NB4 (cell line): ENCODE data around the gene SURF4.

Experiments used
- DNase-seq: peaks from one replicate; pipeline ENCODE4 v3.0.0; 2010; ENCODE audit warnings: low read depth
- H3K4me3 ChIP-seq: one replicate; pipeline ENCODE4 v1.5.1; 2011; ENCODE audit warnings: mild to moderate bottlenecking, low read depth, low read length, moderate library complexity
- CTCF ChIP-seq: IDR thresholded peaks from one replicate; pipeline ENCODE4 v1.5.1; 2012; ENCODE audit warnings: low read depth, low read length
- MAX ChIP-seq: IDR thresholded peaks from 2 replicates; pipeline ENCODE4 v1.6.1; 2011; ENCODE audit warnings: low read depth, low read length
- MYC ChIP-seq: IDR thresholded peaks from 2 replicates; pipeline ENCODE4 v1.6.1; 2011; ENCODE audit warnings: low read depth, low read length
- POLR2A ChIP-seq: IDR thresholded peaks from 2 replicates; pipeline ENCODE4 v1.6.1; 2011; ENCODE audit warnings: mild to moderate bottlenecking; ENCODE audit not compliant: insufficient read length; ENCODE audit errors: extremely low read depth

Gene SURF4

GRCh38 chr9:133406480-133407307, 30.8 kb upstream of the SURF4 start:
- DNase-seq, result peak; percentile 77
- no peak overlapping the region for H3K4me3 ChIP-seq
- no peak for TF ChIP-seq POLR2A
- TF ChIP-seq MAX, result peak; percentile 43; the same call in 1 of the 2 replicates
- peak; percentile 91 for TF ChIP-seq CTCF
- TF ChIP-seq MYC, result no peak

- no peak overlapping the region for H3K4me3 ChIP-seq
- no peak for TF ChIP-seq POLR2A
- no peak for TF ChIP-seq MAX
- TF ChIP-seq MYC, result no peak
- no peak for TF ChIP-seq CTCF
- DNase-seq, result no peak
Observed at GRCh38 chr9:133405508-133406438, 29.9 kb upstream of the SURF4 start.

GRCh38 chr9:133404454-133405002, 28.7 kb upstream of the SURF4 start:
- no peak for DNase-seq
- TF ChIP-seq MAX (no peak), MYC (no peak), POLR2A (no peak), CTCF (no peak)
- H3K4me3 ChIP-seq, result no peak overlapping the region

- DNase-seq, result peak; percentile 51
- TF ChIP-seq CTCF (peak; percentile 67), MAX (no peak), POLR2A (no peak), MYC (no peak)
- H3K4me3 ChIP-seq, result no peak overlapping the region
Observed at GRCh38 chr9:133403766-133404453, 28.1 kb upstream of the SURF4 start.

GRCh38 chr9:133402689-133403088, 26.8 kb upstream of the SURF4 start:
- no peak for DNase-seq
- TF ChIP-seq MAX (no peak), MYC (no peak), CTCF (no peak), POLR2A (no peak)
- H3K4me3 ChIP-seq, result no peak overlapping the region
